Measurements from ENCODE around the gene ARHGAP1. TPM values are rescaled to one million over a fixed set of nuclear protein-coding genes. Genes with fewer than 3 reads are reported as not detected.
A peak's percentile ranks its signal among the peaks of the same experiment; 100 is the strongest.

ARHGAP1 gene
- total and polyA plus RNA-seq, 10 donors: 13.3 to 137 (median 76.9) TPM

DNA sequence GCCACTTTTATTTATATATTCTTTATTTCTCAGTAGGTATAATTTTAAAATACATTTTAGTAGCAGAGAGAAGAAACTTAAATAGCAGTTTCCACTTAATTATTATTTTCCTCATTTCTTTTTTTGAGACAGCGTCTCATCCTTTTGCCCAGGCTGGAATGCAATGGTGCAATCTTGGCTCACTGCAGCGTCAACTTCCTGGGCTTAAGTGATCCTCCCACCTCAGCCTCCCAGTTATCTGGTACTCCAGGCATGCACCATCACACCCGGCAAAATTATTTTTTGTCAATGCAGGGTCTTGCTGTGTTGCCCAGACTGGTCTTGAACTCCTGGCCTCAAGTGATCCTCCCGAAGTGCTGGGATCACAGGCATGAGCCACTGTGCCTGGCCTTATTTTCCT lies 44.8 kb downstream of the ARHGAP1 start:
- TF ChIP-seq POLR2A (IDR thresholded peaks at IDR 0.05) (no peak), POLR2AphosphoS5 (IDR thresholded peaks at IDR 0.05) (peak in 1 of 3 donors; percentile 16)
- TF ChIP-seq, protein P1, sequence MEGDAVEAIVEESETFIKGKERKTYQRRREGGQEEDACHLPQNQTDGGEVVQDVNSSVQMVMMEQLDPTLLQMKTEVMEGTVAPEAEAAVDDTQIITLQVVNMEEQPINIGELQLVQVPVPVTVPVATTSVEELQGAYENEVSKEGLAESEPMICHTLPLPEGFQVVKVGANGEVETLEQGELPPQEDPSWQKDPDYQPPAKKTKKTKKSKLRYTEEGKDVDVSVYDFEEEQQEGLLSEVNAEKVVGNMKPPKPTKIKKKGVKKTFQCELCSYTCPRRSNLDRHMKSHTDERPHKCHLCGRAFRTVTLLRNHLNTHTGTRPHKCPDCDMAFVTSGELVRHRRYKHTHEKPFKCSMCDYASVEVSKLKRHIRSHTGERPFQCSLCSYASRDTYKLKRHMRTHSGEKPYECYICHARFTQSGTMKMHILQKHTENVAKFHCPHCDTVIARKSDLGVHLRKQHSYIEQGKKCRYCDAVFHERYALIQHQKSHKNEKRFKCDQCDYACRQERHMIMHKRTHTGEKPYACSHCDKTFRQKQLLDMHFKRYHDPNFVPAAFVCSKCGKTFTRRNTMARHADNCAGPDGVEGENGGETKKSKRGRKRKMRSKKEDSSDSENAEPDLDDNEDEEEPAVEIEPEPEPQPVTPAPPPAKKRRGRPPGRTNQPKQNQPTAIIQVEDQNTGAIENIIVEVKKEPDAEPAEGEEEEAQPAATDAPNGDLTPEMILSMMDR (IDR thresholded peaks at IDR 0.05 in 8 of 11, conservative IDR thresholded peaks at IDR 0.05 in 3 of 11): no peak
- no peak overlapping the region for H3K4me3 ChIP-seq
- intact Hi-C loops (cut with DNase I; ENCODE audit: low total_unique reads): no loop called here
- 73 to 87% (median 79%) methylated on average over 4 of the region's 4 CpGs for WGBS, 5 donors
- no peaks in the 10 kb centered on the region for H3K27me3 ChIP-seq (replicated peaks in 1 of 7)
- H3K27ac ChIP-seq: no peak overlapping the region
- H3K4me1 ChIP-seq: peaks cover 0 to 21% (median 6%) of the 10 kb centered on the region in 6 donors
- H3K9me3 ChIP-seq: no peaks in the 10 kb centered on the region
- peaks cover 18 to 100% (median 95%) of the 10 kb centered on the region in 6 donors for H3K36me3 ChIP-seq
- DNase-seq: no peak

DNA sequence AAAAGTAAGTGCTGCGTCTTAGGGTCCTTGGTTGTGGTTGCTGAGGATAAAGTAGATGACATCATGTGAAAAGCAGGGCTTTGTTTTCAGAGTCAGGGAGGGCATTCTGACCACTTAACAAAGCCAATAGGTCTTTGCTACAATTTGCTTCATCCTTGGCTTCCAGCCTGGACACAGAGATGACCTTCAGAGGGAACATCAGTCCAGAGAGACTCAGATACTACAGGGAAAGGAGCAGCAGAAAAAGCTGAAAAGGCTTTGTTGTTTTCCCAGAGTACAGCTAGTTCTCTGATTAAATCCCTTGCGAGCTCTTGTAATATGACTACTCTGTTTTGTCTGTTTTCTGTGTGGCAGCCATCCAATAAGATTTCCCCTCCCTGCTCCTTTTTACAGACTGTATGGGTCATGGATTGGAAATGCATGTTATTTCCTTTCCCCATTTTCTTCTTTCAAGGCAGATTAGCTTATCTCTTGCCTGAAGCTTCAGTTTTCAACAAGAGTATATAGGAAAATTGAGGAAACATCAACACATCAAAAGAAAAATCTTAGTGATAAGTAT lies 51.2 kb downstream of the ARHGAP1 start:
- peak overlapping the region in 7 of 8 donors; percentile 12 to 63 (median 52) for H3K27ac ChIP-seq
- intact Hi-C loops (cut with DNase I; ENCODE audit: low total_unique reads): no loop called here
- 52 to 78% (median 72%) methylated on average over 2 of the region's 2 CpGs for WGBS, 5 donors
- no peak for DNase-seq
- no peaks in the 10 kb centered on the region for H3K9me3 ChIP-seq
- no peaks in the 10 kb centered on the region for H3K27me3 ChIP-seq (replicated peaks in 1 of 7)
- TF ChIP-seq POLR2AphosphoS5 (IDR thresholded peaks at IDR 0.05) (peak in 1 of 3 donors; percentile 71), POLR2A (IDR thresholded peaks at IDR 0.05) (no peak)
- TF ChIP-seq, protein P1 (IDR thresholded peaks at IDR 0.05 in 8 of 11, conservative IDR thresholded peaks at IDR 0.05 in 3 of 11): no peak
- no peak overlapping the region for H3K4me3 ChIP-seq
- peaks cover 0 to 28% (median 6%) of the 10 kb centered on the region in 6 donors for H3K4me1 ChIP-seq
- peaks cover 9 to 100% (median 81%) of the 10 kb centered on the region in 6 donors for H3K36me3 ChIP-seq

DNA sequence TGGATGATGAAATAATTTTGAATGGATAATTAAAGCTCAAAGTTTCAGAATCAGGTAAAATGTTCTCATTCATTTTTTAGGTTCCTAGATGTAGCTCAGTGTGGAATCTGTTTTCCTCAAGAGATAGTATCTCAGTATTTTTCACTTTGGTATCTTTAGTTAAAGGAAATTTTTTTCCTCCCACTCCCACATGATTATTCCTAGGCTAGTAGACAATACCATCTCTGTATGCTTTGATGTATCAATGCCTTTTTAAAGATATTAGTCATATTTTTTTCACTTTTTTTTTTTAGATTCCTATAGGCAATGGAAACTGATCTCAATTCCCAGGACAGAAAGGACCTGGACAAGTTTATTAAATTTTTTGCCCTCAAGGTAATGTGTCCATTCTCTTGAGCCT lies 56.4 kb downstream of the ARHGAP1 start:
- H3K4me3 ChIP-seq: no peak overlapping the region
- H3K27ac ChIP-seq: no peak overlapping the region
- H3K36me3 ChIP-seq: peaks cover 3 to 97% (median 44%) of the 10 kb centered on the region in 6 donors
- TF ChIP-seq, protein P1 (IDR thresholded peaks at IDR 0.05 in 8 of 11, conservative IDR thresholded peaks at IDR 0.05 in 3 of 11): no peak
- no peak for TF ChIP-seq POLR2AphosphoS5 (IDR thresholded peaks at IDR 0.05)
- no peak for TF ChIP-seq POLR2A (IDR thresholded peaks at IDR 0.05)
- H3K4me1 ChIP-seq: peaks cover 0 to 16% (median under 1%) of the 10 kb centered on the region in 6 donors
- H3K9me3 ChIP-seq: no peaks in the 10 kb centered on the region
- no peak for DNase-seq
- intact Hi-C loops (cut with DNase I; ENCODE audit: low total_unique reads): no loop called here
- no peaks in the 10 kb centered on the region for H3K27me3 ChIP-seq (replicated peaks in 1 of 7)

DNA sequence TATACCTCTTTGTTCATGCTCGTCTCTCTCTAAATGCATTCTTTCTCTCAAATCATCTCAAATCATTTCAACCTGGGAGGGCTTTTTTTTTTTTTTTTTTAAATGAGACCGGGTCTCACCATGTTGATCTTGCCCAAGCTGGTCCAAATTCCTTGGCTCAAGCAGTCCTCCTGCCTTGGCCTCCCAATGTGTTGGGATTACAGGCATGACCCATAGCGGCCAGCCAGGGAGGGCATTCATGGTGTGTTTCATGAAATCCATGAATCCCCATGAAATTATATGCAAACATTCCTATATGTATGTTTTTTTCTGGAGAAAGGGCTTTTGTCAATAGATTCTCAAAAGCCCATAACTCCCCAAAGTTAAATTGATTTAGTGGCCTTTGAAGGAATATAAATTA lies 56.9 kb downstream of the ARHGAP1 start:
- peaks cover 0 to 12% (median 0%) of the 10 kb centered on the region in 6 donors for H3K4me1 ChIP-seq
- DNase-seq: no peak
- 79 to 99% (median 97%) methylated on average over 3 of the region's 3 CpGs for WGBS, 5 donors

More for the DNA sequence above, 56.9 kb downstream of the ARHGAP1 start:
- H3K27ac ChIP-seq: no peak overlapping the region
- no peaks in the 10 kb centered on the region for H3K27me3 ChIP-seq (replicated peaks in 1 of 7)
- TF ChIP-seq, protein P1 (IDR thresholded peaks at IDR 0.05 in 8 of 11, conservative IDR thresholded peaks at IDR 0.05 in 3 of 11): no peak
- no peak overlapping the region for H3K4me3 ChIP-seq
- peaks cover 3 to 97% (median 42%) of the 10 kb centered on the region in 6 donors for H3K36me3 ChIP-seq
- H3K9me3 ChIP-seq: no peaks in the 10 kb centered on the region
- intact Hi-C loops (cut with DNase I; ENCODE audit: low total_unique reads): no loop called here

Measured in spleen (tissue), 11 donors.